GM18507 (cell line): ENCODE measurements around the gene ARL15.

ENCODE experiments used
- DNase-seq: peaks from one replicate; pipeline ENCODE4 v3.0.0; 2011; ENCODE audit warnings: low read depth; ENCODE audit not compliant: insufficient read length; ENCODE audit errors: extremely low spot score
- FAIRE-seq: peaks from 2 replicates; lab custom pipeline; 2011; peaks lifted over from hg19 to GRCh38; lab: Jason Lieb, UNC

Gene ARL15

GRCh38 chr5:54259981-54260380 lies 50.4 kb downstream of the ARL15 start:
- DNase-seq (no peak), FAIRE-seq (no peak)

- no peak for FAIRE-seq
- no peak for DNase-seq
These were observed 51.3 kb downstream of the ARL15 start for GRCh38 chr5:54259090-54259489.

- DNase-seq (no peak), FAIRE-seq (no peak)
These were observed 52.8 kb downstream of the ARL15 start for GRCh38 chr5:54257366-54258118.

GRCh38 chr5:54254482-54255198 lies 55.7 kb downstream of the ARL15 start:
- DNase-seq, result no peak
- no peak for FAIRE-seq

GRCh38 chr5:54251981-54252380 lies 58.4 kb downstream of the ARL15 start:
- no peak for FAIRE-seq
- DNase-seq, result no peak

- DNase-seq, result no peak
- no peak for FAIRE-seq
These were observed 61.0 kb downstream of the ARL15 start for GRCh38 chr5:54249210-54250028.

- DNase-seq (no peak), FAIRE-seq (no peak)
These were observed 63.1 kb downstream of the ARL15 start for GRCh38 chr5:54247226-54247625.

- DNase-seq (no peak), FAIRE-seq (peak; percentile 75)
These were observed 66.8 kb downstream of the ARL15 start for GRCh38 chr5:54243483-54244080.

- DNase-seq (no peak), FAIRE-seq (no peak)
These were observed 68.1 kb downstream of the ARL15 start for GRCh38 chr5:54242297-54242696.

- DNase-seq, result no peak
- no peak for FAIRE-seq
These were observed 76.0 kb downstream of the ARL15 start for GRCh38 chr5:54234304-54234933.

- FAIRE-seq (no peak), DNase-seq (no peak)
These were observed 79.3 kb downstream of the ARL15 start for GRCh38 chr5:54230936-54231685.

- FAIRE-seq (peak; percentile 87), DNase-seq (peak; percentile 11)
These were observed 81.2 kb downstream of the ARL15 start for GRCh38 chr5:54229041-54229780.

GRCh38 chr5:54227759-54228158 lies 82.6 kb downstream of the ARL15 start:
- FAIRE-seq (no peak), DNase-seq (no peak)

- no peak for DNase-seq
- FAIRE-seq, result no peak
These were observed 83.3 kb downstream of the ARL15 start for GRCh38 chr5:54227109-54227508.

GRCh38 chr5:54226215-54226614 lies 84.2 kb downstream of the ARL15 start:
- FAIRE-seq (no peak), DNase-seq (no peak)

GRCh38 chr5:54224103-54224826 lies 86.1 kb downstream of the ARL15 start:
- FAIRE-seq, result no peak
- DNase-seq, result no peak

GRCh38 chr5:54222336-54222735 lies 88.0 kb downstream of the ARL15 start:
- FAIRE-seq (no peak), DNase-seq (no peak)

- FAIRE-seq, result no peak
- no peak for DNase-seq
These were observed 89.2 kb downstream of the ARL15 start for GRCh38 chr5:54221135-54221534.
